AG10803 (cell line): ENCODE data around the gene UBE2K.
"Not testable (repeated sequence)": the region's sequence is repeated elsewhere in the genome, so short reads cannot be mapped to it uniquely, and the experiment has no call there.

Experiments
- DNase-seq: peaks from one replicate; pipeline ENCODE4 v3.0.0; 2010; ENCODE audit warnings: low read depth
- H3K4me3 ChIP-seq: 2 replicates; pipeline ENCODE4 v1.5.1; 2011; ENCODE audit warnings: mild to moderate bottlenecking, low read length, control low read depth
- TF ChIP-seq, protein P1 (sequence below): conservative IDR thresholded peaks from 2 replicates; pipeline ENCODE4 v1.5.1; 2011; ENCODE audit warnings: mild to moderate bottlenecking, low read length, control low read depth, inconsistent platforms

Gene UBE2K

GRCh38 chr4:39699687-39700409 lies 1.9 kb downstream of the UBE2K start:
- no peak for DNase-seq
- H3K4me3 ChIP-seq, result peak overlapping the region; percentile 92
- TF ChIP-seq, protein P1, sequence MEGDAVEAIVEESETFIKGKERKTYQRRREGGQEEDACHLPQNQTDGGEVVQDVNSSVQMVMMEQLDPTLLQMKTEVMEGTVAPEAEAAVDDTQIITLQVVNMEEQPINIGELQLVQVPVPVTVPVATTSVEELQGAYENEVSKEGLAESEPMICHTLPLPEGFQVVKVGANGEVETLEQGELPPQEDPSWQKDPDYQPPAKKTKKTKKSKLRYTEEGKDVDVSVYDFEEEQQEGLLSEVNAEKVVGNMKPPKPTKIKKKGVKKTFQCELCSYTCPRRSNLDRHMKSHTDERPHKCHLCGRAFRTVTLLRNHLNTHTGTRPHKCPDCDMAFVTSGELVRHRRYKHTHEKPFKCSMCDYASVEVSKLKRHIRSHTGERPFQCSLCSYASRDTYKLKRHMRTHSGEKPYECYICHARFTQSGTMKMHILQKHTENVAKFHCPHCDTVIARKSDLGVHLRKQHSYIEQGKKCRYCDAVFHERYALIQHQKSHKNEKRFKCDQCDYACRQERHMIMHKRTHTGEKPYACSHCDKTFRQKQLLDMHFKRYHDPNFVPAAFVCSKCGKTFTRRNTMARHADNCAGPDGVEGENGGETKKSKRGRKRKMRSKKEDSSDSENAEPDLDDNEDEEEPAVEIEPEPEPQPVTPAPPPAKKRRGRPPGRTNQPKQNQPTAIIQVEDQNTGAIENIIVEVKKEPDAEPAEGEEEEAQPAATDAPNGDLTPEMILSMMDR, result no peak

DNA sequence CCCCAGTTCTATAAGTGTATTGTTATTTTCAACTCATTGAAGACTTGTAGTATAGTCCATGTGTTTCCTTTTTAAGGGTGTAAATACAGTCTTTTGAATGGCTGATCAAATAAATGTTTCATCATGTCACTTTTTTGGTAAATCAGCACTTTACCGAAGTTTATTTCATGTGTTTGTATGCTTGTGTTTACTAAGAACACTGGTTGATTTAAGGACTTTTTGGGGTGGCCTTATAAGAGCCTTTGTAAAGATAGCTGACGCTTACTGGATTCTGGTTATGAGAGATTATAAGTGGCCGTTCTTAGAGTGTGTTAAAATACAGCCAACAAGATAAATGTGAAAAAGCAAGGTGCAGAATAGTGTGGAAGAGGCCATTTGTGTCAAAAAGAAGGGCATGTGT lies 2.6 kb downstream of the UBE2K start:
- TF ChIP-seq, protein P1, result no peak
- no peak for DNase-seq
- H3K4me3 ChIP-seq, result peak overlapping the region; percentile 92

- TF ChIP-seq, protein P1, result no peak
- DNase-seq, result no peak
- H3K4me3 ChIP-seq, result no peak overlapping the region
Observed at GRCh38 chr4:39702716-39703115, 4.8 kb downstream of the UBE2K start.

DNA sequence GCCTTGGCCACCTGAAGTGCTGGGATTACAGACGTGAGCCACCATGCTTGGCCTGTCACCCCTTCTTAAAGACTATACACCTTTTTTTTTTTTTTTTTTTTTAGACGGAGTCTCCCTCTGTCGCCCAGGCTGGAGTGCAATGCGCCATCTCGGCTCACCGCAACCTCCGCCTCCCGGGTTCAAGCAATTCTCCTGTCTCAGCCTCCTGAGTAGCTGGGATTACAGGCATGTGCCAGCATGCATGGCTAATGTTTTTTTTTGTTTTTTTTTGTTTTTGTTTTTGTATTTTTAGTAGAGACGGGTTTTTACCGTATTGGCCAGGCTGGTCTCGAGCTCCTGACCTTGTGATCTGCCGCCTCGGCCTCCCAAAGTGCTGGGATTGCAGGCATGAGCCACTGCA lies 6.9 kb downstream of the UBE2K start:
- not testable (repeated sequence) for DNase-seq, H3K4me3 ChIP-seq

DNA sequence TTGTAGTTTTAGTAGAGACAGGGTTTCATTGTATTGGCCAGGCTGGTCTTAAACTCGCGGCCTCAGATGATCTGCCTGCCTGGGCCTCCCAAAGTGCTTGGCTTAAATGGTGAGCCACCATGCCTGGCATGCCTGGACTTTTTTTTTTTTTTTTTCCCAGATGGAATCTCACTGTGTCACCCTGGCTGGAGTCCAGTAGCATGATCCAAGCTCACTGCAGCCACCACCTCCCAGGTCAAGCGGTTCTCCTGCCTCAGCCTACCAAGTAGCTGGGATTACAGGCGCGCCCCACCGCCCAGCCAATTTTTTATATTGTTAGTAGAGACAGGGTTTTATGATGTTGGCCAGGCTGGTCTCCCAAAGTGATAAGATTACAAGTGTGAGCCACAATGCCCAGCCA lies 8.4 kb downstream of the UBE2K start:
- TF ChIP-seq, protein P1, result no peak
- no peak overlapping the region for H3K4me3 ChIP-seq
- DNase-seq, result peak; percentile 89

GRCh38 chr4:39706741-39707511 lies 9.0 kb downstream of the UBE2K start:
- TF ChIP-seq, protein P1, result no peak
- DNase-seq, result peak; percentile 55
- H3K4me3 ChIP-seq, result no peak overlapping the region

GRCh38 chr4:39710098-39710896 lies 12.4 kb downstream of the UBE2K start:
- no peak overlapping the region for H3K4me3 ChIP-seq
- TF ChIP-seq, protein P1, result no peak
- no peak for DNase-seq
